ENCODE data around the gene GARIN3.

Gene GARIN3

DNA sequence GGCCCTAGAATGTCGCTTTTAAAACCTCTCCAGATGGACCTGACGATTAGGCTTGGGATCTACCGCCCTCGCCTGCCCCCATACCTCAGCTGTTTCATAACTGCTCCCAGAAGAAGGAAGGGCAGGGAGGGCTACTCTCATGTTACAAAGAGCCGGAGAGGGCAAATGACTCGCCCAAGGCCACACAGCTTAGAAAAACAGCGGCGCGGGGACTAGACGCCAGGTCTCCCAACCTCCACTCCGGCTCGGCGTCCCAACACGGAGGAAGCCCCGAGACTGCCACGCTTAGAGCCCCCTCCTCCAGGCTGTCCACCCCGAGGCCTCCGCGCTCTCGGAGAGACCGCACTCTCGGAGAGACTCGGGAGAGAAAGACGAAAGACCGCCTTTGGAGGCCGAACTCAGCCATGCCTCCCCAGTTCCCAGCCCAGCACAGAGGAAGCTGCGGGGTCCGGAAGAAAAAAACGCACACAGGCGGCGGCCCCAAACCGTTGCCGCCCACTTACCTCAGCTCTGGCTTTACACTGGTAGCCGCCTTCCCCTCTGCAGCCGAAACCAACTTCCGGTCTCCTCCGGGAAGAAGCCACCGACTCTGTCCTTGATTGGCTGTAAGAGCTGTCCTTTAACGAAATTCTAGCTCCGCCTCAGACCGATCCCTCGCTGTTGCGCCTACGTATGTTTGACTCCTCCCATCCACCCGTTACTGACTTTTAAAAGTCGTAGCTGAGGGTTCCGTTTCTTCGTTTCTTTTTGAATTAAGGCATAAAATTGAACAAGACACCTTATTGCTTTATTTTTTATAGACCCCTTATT, 23.5 kb downstream of the GARIN3 start, which contains the start of gene MED7:
Gene MED7, minus strand, starts transcription at position 549 of the 810 bp plus-strand sequence. CDS start 3,434 bp downstream, outside the sequence.
- peak; percentile 91 for DNase-seq

DNA sequence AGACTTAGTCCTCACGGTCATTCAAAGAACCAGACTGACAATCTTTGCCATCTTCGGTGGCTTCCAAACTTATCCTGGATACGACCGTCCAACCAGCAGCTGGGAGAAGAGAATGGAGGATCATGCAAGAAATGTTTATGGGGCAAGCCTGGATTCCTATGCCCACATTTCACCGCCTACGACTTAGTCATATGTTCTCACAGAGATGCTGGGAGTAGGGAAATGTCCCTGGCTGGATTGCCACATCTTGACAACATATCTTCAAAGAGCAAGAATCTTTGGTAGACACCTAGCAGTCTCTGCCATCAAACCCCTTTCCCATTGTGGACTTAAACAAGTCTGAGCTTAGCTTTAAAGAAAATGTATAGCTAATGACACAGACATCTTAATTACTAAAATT, 28.4 kb downstream of the GARIN3 start:
- DNase-seq, result no peak

DNA sequence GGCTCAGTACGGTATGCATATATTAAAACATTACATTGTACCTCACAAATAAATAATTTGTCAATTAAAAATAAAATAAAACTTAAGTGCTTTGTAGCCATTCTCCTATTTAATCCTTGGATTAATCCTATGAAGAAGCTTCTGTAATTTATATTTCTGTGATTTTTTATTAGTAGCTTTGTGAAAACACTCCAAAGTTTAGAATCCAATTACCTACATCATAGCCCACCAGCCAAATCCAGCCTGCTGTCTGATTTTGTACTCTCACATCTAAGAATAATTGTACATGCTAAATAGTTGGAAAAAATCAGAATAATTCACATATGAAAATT, 33.8 kb downstream of the GARIN3 start:
- DNase-seq, result no peak

DNA sequence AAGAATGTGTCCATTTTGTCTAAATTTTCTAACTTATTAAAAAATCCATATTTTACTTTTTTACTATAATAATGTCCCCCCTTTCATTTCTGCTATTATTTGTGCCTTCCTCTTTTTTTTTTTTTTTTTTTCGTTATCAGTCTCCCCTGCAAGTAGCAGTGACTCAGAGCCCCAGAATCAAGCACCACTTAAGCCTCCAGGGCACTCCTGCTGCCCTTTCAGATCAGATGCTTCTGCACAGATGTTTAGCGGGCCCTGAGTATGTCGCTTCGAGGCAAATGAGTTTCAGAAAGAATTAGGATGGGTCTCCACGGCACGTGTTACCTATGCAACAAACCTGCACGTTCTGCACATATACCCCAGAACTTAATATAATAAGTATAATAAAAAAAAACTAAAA, 35.1 kb downstream of the GARIN3 start:
- DNase-seq, result no peak

DNA sequence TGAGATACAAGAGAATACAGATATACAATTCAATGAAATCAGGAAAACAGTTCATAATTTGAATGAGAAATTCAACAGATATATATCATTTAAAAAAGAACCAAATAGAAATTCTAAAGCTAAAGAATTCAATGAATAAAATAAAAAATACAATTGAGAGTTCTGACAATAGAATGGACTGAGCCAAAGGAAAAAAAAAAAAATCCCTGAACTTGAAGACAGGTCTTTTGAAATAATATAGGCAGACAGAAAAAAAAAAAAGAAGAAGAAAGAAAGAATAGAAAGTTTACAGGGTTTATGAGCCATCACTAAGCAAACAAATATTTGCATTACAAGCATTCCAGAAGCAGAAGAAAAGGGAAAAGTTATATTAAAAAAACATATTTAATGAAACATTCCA, 44.4 kb downstream of the GARIN3 start:
- no peak for DNase-seq

DNA sequence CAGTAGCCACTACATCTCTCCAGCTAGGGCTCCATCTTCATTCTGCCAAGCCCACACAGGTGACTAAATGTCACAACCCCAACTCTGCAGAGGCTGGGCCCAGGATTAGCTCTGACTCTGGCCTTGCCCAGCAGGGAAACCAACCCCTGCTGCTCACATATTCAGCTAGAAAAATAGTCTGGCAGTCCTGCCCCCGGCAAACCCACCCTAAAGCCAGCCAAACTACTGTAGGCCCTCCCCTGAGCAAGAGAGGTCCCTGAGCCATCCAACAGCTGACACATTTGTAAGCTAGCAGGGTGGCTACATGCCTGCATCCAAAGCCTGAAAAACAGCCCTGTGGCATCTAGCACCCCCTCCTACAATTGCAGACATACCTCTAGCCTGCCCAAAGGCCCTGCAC, 46.0 kb downstream of the GARIN3 start:
- DNase-seq, result no peak

DNA sequence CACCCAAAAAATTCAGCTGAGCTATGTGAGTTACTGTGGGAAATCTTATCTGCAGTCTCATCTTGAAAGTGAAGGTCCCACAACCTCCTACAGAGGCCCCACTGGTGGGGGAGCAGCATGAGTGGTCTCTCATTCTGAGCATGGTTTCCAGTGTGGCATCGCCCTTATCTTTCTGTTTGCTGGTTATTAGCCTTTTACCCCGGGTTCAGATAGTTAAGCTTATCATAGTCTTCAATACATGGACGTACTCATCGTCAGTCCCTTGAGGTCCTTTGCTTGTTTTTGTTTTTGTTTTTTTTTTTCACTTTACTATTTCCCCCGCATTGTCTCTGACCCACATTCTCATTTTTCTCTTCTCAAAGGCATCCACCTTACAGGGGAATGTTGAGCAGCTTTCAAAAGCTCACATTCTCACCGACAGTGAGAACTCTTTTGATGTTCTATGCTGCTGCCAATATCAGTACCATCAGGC, 49.5 kb downstream of the GARIN3 start:
- DNase-seq, result peak; percentile 1

DNA sequence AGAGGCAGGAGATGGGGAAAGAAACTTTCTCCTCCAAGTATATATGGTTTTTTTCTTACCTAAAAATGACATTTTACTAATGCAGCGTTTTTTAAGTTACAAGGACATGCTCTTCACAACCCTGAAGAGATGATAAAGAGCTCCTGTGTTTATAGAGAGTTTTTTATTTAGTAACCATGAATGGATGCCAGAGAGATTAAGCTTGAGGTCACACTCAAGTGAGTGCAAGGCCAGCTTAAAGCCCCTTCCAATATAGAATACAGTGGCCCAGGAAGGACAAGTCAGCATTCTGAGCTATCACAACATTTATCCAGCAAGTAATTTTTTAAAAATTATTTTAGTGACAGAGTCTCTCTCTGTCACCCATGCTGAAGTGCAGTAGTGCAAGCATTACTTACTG, 50.6 kb downstream of the GARIN3 start:
- no peak for DNase-seq

DNA sequence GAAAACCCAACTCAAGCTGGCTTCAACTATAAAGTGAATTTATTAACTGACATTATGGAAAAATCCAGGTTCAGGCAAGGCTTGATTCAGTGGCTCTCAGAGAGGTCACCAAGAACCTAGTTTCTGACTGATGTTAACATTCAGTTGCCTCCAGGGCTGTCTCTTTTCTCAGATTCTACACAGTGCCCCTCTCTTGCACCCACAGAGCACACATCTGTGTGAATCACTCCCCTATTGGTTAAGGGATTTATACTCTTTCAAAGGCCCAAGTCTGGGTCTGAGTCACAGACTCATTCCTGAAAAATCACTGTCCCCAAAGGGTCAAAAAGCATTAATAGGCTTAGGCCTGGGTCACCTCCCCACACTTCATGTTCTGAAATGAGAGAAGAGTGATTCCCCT, 51.1 kb downstream of the GARIN3 start:
- no peak for DNase-seq

DNA sequence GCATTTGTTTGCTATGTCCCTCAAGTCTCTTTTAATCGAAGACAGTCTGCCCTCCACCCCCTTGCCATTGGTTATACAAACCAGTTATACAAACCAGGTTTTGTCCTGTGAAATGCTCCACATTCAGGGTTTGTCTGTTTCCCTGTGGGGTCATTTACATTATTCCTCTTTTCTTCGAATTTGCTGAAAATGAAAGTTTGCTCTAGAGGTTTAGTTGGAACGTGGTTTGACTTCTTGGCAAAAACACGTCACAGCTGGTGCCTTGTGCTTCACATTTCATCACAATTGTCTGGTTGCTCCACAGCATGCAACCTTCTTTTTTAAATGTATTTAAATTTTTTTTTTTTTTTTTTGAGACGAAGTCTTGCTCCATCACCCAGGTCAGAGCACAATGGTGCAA, 53.1 kb downstream of the GARIN3 start:
- no peak for DNase-seq

Data from stimulated activated naive CD4-positive, alpha-beta T cell treated with Interleukin-2 at 50 U/mL for 16 hours (primary cell).